ENCODE results near the gene RAC2.

Gene RAC2

GRCh38 chr22:37275134-37275533 lies 31.1 kb upstream of the RAC2 start:
- no peak for DNase-seq

DNA sequence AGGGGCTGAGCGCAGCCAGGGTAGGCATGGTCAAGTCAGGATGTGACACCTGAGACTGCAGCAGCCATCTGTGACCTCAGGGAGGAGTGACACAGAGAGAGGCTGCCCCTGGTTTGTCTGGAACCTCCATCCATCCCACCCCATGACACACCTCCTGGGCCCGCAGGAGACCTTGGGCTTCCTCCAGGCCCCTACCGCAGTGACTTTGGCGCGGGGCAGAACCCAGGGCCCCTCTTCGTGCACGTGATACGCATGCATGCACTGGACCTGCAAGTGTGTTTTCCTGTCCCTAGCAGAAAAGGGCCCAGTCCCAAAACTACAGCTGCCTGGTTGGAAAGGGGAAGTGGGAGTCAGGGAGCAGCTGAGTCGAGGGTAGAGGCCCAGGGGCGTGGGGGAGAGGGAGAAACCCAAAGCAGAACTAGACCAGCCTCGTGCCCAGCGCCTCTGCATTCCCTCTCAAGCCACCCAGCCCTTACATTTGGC lies 30.4 kb upstream of the RAC2 start:
- peak; percentile 42 for DNase-seq

- DNase-seq: no peak
Measured at GRCh38 chr22:37273846-37274225, 29.8 kb upstream of the RAC2 start.

DNA sequence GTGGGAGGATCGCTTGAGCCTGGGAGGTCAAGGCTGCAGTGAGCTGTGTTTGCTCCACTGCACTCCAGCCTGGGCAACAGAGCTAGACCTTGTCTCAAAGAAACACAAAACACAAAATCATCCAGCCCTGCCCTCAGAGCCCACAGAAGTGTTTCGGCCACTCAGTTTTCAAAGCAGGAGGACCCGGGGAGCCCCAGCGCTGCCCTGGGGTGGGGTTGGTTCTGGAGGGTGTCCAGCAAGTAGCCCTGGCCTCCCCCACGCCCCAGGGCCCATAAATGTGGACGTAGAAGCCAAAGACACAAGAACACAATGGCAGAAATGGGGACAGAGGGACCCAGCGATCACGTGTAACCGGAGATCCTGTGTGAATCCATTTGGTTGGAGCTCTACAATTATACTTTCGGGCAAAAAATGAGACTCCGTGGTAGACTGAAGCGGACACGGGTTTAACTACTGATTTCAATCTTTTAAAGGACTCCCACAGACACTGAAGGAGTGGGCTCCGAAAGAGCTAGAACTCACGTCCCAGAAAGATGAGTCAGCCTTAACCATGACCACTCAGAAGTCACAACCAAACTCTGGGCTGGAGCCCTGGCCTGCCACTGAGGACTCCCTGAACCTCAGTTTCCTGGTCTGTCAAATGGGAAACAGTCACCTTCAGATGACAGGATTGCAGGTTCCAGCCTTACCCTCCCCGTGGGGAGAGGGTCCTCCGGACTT lies 29.2 kb upstream of the RAC2 start:
- no peak for DNase-seq

DNA sequence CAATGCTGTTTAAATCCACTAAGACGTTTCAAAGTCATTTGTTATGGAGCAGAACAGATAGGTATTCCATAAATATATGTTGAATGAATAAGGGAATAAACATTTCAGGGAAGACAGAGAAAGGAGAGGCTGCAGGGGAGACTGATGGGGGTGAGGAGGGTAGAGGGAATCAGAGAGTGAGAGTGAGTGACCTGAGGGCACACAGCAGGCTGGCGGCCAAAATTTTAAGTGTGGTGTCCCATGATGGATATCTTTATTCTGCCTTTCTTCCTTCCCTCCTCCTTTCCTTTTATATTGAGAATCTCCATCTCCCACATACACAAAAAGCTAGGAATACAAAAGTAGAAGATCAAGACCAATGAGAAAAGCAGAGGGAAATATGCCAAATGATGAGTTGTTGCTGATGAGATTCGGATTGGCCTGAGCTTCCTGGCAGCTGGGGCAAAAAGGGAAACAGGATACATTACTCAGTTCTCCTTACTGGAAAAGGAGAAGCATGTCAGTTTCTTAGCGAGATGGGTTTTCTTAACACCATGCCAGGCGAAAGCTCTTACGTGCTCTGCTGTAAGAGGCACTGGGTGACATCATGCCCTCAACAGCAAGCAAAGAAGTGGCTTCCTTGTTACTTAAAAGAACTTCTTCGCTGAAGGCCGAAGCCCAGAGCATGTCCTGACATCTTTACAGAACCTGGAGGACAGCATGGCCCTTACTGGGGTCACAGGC lies 27.0 kb upstream of the RAC2 start:
- no peak for DNase-seq

GRCh38 chr22:37269936-37270678 lies 26.0 kb upstream of the RAC2 start:
- no peak for DNase-seq

DNA sequence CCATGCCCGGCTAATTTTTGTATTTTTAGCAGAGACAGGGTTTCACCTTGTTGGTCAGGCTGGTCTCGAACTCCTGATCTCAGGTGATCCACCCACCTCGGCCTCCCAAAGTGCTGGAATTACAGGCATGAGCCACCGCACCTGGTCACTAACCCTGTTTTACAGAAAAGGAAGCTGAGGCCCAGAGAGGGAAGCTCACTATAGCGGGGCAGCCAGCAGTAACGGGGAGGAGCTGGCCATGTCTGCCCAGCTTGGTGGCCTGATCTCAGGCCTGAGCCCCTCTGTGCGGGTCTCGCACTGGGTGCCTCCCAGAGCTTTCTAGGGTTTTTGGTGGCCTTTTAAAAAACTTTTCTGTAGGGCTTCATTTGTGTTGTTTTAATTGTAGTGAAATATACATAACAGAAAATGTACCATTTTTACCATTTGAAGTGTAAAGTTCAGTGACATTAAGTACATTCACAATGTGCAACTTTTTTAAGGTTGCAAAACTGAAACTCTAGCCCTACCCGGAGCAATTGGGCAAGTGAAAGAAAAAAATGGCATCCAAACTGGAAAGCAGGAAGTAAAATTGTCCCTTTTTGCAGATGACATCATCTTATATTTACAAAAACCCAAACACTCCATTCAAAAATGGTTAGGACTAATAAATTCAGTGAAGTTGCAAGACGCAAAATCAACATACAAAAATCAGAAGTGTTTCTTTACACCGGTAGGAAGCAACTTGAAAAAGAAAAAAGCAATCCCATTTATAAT lies 23.8 kb upstream of the RAC2 start:
- DNase-seq: no peak

- peak; percentile 33 for DNase-seq
Measured at GRCh38 chr22:37267135-37267587, 23.1 kb upstream of the RAC2 start.

GRCh38 chr22:37266581-37267134 lies 22.6 kb upstream of the RAC2 start:
- DNase-seq: no peak

- no peak for DNase-seq
Measured at GRCh38 chr22:37263966-37264887, 20.2 kb upstream of the RAC2 start.

DNA sequence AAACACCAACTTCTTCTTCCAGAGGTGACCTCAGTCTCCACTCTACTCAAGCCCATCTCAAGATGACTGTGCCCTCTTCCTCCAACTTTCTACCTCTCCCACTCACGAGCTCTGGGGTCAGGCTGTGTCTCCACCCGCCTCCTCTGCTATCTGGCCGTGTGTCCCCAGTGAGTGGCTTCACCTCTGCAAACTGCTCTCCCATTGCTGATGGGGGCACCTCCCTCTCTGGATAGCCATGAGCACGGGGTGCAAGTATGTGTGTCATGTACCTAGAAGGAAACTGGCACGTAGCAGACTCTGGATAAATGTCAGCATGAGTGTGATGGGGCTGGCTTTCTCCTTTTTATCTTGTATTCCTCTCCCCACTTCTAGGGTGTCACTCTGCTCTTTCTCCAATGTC lies 18.3 kb upstream of the RAC2 start:
- DNase-seq: no peak

GRCh38 chr22:37260901-37261336 lies 16.9 kb upstream of the RAC2 start:
- DNase-seq: no peak

GRCh38 chr22:37260155-37260795 lies 16.2 kb upstream of the RAC2 start:
- no peak for DNase-seq

- peak; percentile 20 for DNase-seq
Measured at GRCh38 chr22:37259540-37260029, 15.5 kb upstream of the RAC2 start.

DNA sequence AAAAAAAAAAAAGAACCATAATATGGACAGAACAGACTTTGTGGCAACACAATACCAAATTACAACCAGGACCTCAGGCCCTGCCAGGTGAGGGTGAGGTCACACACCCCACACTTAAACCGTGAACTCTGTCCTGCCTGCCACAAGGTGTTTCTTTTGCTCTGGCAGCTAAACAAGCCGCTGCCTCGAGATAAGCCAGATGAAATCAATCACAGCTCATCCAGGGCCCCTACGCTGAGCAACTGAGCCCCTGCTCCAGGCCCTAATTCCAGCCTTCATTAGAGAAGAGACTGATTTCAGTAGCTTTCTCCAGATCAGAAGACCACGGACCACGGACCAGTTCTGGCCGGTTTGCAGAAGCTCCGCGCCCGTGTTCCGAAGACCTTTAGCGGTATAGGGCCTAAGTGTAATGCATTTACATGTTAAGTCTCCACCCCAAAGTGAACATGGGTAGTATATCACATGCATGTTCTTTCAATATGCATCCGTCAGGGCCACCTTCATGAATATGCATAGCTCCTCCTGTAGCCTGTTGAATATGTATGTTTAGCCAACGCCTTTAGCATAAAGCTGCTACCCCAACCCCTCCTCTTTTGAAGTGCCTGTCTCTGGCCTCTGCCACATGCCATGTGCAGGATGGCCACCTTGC lies 14.8 kb upstream of the RAC2 start:
- no peak for DNase-seq

- no peak for DNase-seq
Measured at GRCh38 chr22:37258005-37258752, 14.1 kb upstream of the RAC2 start.

DNA sequence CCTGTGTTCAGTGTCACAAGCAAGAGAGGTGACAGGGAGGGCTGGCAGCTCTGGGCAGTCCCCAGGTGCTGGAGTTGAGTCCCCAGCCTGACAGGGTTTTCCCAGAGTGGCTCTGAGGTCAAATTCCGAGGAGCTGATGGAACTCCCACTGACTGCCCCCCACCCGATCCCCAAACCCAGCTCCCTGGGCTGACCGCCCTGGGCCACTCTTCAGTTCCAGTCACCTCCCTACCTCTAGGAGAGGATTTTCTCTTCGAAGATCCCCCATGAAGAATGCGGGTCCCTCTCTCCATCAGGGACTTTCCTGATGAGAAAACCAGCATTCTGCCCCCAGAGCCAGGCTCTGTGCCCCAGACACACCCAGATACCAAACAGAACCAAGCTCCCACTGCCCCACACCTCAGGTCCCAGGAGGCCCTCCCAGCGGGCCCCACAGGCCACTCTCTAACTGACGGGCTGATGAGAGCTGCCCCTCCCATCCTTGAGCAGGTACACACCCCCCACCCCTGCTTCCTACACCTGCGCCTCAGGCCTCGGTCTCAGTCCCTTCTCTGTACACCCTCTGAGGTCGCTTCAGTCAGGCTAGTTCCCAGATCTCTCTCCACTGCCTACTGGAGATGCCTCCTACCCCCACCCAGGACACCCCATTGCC lies 12.1 kb upstream of the RAC2 start:
- DNase-seq: no peak

- no peak for DNase-seq
Measured at GRCh38 chr22:37255558-37256006, 11.5 kb upstream of the RAC2 start.

DNA sequence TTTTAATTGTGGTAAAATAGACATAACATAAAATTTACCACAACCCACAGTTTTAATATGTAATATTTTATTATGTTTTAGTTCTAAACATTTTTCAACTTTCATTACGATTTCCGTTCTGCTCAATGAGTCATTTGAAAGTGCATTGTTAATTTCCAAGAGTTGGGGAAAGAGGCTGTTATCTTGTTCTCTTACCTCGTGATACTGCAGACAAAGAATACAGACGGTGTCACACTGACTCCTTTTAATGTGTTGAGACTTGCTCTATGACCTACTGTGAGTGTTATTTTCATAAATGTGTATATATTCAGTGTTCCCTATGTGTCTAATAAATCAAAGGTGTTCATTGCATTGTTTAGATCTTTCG lies 10.8 kb upstream of the RAC2 start:
- DNase-seq: no peak
